Measurements from ENCODE around the gene MYL7. TPM values are rescaled to one million over a fixed set of nuclear protein-coding genes. Genes with fewer than 3 reads are reported as not detected.

The MYL7 gene
- total RNA-seq, 2 experiments from 2014 or later: not detected

DNA sequence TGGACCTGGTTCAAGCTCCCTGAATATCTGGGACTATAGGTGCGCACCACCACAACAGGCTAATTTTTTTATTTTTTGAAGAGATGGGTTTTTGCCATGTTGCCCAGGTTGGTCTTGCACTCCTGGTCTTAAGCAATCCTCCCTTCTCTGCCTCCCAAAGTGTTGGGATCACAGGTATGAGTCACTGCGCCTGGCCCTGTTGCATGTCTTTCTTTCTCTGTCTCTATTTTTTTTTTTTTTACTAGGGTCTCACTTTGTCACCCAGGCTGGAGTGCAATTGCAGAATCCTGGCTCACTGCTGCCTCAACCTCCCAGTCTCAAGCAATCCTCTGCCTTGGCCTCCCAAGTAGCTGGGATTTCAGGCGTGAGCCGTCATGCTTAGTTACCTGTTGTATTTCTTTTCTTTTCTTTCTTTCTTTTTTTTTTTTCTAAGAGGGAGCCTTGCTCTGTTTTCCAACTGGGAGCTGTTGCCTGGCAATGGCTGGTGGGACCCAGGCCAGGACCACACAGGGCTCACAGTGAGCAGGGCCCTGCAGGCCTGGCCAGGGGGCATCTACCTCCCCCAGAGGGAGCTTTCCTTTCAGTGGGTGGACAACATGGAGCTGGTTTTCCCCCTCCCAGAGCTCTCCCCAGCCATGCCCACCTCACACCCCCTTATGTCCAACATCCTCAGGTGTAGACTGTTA, 6.0 kb downstream of the MYL7 start:
- H3K36me3 ChIP-seq (ENCODE audit: insufficient read depth, low read length): no peaks in the 10 kb centered on the region
- CTCF ChIA-PET (ENCODE audit: unreplicated experiment): interaction anchor here (0.6 kb wide), 1 partner anchor 12 kb away, joined by 3 read pairs; no protein-coding TSS in a partner anchor
- no peaks in the 10 kb centered on the region for H3K9me3 ChIP-seq (ENCODE audit: low read length)
- no peaks in the 10 kb centered on the region for H4K20me1 ChIP-seq (ENCODE audit: insufficient read depth, low read length)
- H3K4me3 ChIP-seq (ENCODE audit: low read depth, low read length, poor library complexity, severe bottlenecking): no peak overlapping the region
- H3K27ac ChIP-seq (ENCODE audit: low read depth, low read length, poor library complexity, severe bottlenecking): no peak overlapping the region
- H3K4me2 ChIP-seq (ENCODE audit: low read length): no peak overlapping the region
- no TSS peak for BruUV-seq (replicated peaks)
- no peak overlapping the region for H2AFZ ChIP-seq (ENCODE audit: low read length)
- H3K79me2 ChIP-seq (ENCODE audit: insufficient read depth, low read depth, low read length): no peaks in the 10 kb centered on the region
- intact Hi-C loops (cut with micrococcal nuclease; ENCODE audit: unreplicated experiment): no loop called here
- no peak for DNase-seq (ENCODE audit: low spot score)
- no peaks in the 10 kb centered on the region for H3K9me2 ChIP-seq (ENCODE audit: insufficient read depth, low read length)
- POLR2A ChIA-PET: interaction anchor here (1.5 kb wide), 1 partner anchor 21 kb away, joined by 3 read pairs; no protein-coding TSS in a partner anchor
- TF ChIP-seq EZH2phosphoT487 (IDR thresholded peaks at IDR 0.05; ENCODE audit: borderline replicate concordance, low read depth, low read length) (no peak), CTCF (conservative IDR thresholded peaks at IDR 0.05; ENCODE audit: low read length) (no peak)
- H3K4me1 ChIP-seq (ENCODE audit: insufficient read depth, low read length, poor library complexity, severe bottlenecking): peaks cover 9% of the 10 kb centered on the region

DNA sequence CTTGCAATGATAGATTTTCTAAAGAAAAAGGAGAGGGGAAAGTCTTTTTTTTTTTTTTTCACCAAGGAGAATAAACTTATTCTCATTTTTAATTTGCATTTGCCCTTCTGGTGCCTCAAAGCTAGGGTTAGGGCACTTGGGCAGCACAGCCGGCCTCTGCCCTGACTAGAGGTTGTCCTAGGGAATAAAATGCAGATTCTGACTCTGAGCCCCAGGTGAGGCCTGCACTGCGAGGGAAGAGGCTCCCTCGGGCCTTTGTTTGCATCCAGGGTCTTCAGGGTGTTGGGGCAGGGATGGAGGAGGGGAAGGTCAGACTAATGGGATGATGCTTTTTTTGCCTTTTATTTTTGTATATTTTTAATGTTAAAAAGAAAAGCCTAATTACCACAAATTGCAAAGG, 7.8 kb downstream of the MYL7 start:
- Histone ChIP-seq H3K36me3 (ENCODE audit: insufficient read depth, low read length) (no peaks in the 10 kb centered on the region), H3K9me2 (ENCODE audit: insufficient read depth, low read length) (no peaks in the 10 kb centered on the region), H3K4me3 (ENCODE audit: low read depth, low read length, poor library complexity, severe bottlenecking) (no peak overlapping the region), H4K20me1 (ENCODE audit: insufficient read depth, low read length) (no peaks in the 10 kb centered on the region), H3K9me3 (ENCODE audit: low read length) (no peaks in the 10 kb centered on the region), H3K79me2 (ENCODE audit: insufficient read depth, low read depth, low read length) (no peaks in the 10 kb centered on the region), H3K4me2 (ENCODE audit: low read length) (no peak overlapping the region), H3K27ac (ENCODE audit: low read depth, low read length, poor library complexity, severe bottlenecking) (no peak overlapping the region), H3K4me1 (ENCODE audit: insufficient read depth, low read length, poor library complexity, severe bottlenecking) (peaks cover 18% of the 10 kb centered on the region), H2AFZ (ENCODE audit: low read length) (no peak overlapping the region)
- ChIA-PET POLR2A (no interaction called here), CTCF (ENCODE audit: unreplicated experiment) (no interaction called here)
- intact Hi-C loops (cut with micrococcal nuclease; ENCODE audit: unreplicated experiment): no loop called here
- no peak for DNase-seq (ENCODE audit: low spot score)
- no peak for TF ChIP-seq CTCF (conservative IDR thresholded peaks at IDR 0.05; ENCODE audit: low read length)
- TF ChIP-seq EZH2phosphoT487 (IDR thresholded peaks at IDR 0.05; ENCODE audit: borderline replicate concordance, low read depth, low read length): no peak
- no TSS peak for BruUV-seq (replicated peaks)

GRCh38 chr7:44132039-44132438, 9.1 kb downstream of the MYL7 start:
- no peaks in the 10 kb centered on the region for H4K20me1 ChIP-seq (ENCODE audit: insufficient read depth, low read length)
- no peaks in the 10 kb centered on the region for H3K36me3 ChIP-seq (ENCODE audit: insufficient read depth, low read length)
- no peak overlapping the region for H3K4me3 ChIP-seq (ENCODE audit: low read depth, low read length, poor library complexity, severe bottlenecking)
- no TSS peak for BruUV-seq (replicated peaks)
- POLR2A ChIA-PET: interaction anchor here (0.5 to 1.5 kb wide), 2 partner anchors 9 to 87 kb away, joined by 3 to 8 read pairs; partner anchors contain the start of gene POLD2
- TF ChIP-seq EZH2phosphoT487 (IDR thresholded peaks at IDR 0.05; ENCODE audit: borderline replicate concordance, low read depth, low read length): no peak
- no peak for TF ChIP-seq CTCF (conservative IDR thresholded peaks at IDR 0.05; ENCODE audit: low read length)
- no peak overlapping the region for H3K27ac ChIP-seq (ENCODE audit: low read depth, low read length, poor library complexity, severe bottlenecking)
- no peak overlapping the region for H2AFZ ChIP-seq (ENCODE audit: low read length)
- H3K9me2 ChIP-seq (ENCODE audit: insufficient read depth, low read length): no peaks in the 10 kb centered on the region
- CTCF ChIA-PET (ENCODE audit: unreplicated experiment): interaction anchor here (0.6 kb wide), 1 partner anchor 324 kb away, joined by 5 read pairs; no protein-coding TSS in a partner anchor
- no peak overlapping the region for H3K4me2 ChIP-seq (ENCODE audit: low read length)
- DNase-seq (ENCODE audit: low spot score): no peak
- peaks cover 31% of the 10 kb centered on the region for H3K4me1 ChIP-seq (ENCODE audit: insufficient read depth, low read length, poor library complexity, severe bottlenecking)
- H3K79me2 ChIP-seq (ENCODE audit: insufficient read depth, low read depth, low read length): no peaks in the 10 kb centered on the region
- intact Hi-C loops (cut with micrococcal nuclease; ENCODE audit: unreplicated experiment): no loop called here
- H3K9me3 ChIP-seq (ENCODE audit: low read length): no peaks in the 10 kb centered on the region
